Renal cortex interstitium (tissue), 11 donors: ENCODE measurements around the gene PTPRN2. TPM values are rescaled to one million over a fixed set of nuclear protein-coding genes. Genes with fewer than 3 reads are reported as not detected.
"Not testable (repeated sequence)": the region's sequence is repeated elsewhere in the genome, so short reads cannot be mapped to it uniquely, and the experiment has no call there.

Source experiments
- DNase-seq, 11 donors: peaks; one replicate each; pipeline ENCODE4 v3.0.0-alpha.2; 2013; ENCODE audit warnings: low read depth in 9 of 11, low spot score in 4 of 11; ENCODE audit errors: extremely low read depth in 1 of 11
- polyA plus RNA-seq, 3 donors: library from polyadenylated mRNA; unstranded; fragments of 120-200 nt; gene quantifications; one replicate each; pipeline ENCODE4 v1.2.1, GENCODE V29; 2013; ENCODE audit not compliant: insufficient read length in 3 of 3

The PTPRN2 gene
- polyA plus RNA-seq, 3 donors: 6.0 to 7.7 (median 7.2) TPM

- DNase-seq: no peak
Observed at GRCh38 chr7:158444501-158445420, 142.9 kb downstream of the PTPRN2 start.

- DNase-seq: no peak
Observed at GRCh38 chr7:158443688-158444483, 143.7 kb downstream of the PTPRN2 start.

DNA sequence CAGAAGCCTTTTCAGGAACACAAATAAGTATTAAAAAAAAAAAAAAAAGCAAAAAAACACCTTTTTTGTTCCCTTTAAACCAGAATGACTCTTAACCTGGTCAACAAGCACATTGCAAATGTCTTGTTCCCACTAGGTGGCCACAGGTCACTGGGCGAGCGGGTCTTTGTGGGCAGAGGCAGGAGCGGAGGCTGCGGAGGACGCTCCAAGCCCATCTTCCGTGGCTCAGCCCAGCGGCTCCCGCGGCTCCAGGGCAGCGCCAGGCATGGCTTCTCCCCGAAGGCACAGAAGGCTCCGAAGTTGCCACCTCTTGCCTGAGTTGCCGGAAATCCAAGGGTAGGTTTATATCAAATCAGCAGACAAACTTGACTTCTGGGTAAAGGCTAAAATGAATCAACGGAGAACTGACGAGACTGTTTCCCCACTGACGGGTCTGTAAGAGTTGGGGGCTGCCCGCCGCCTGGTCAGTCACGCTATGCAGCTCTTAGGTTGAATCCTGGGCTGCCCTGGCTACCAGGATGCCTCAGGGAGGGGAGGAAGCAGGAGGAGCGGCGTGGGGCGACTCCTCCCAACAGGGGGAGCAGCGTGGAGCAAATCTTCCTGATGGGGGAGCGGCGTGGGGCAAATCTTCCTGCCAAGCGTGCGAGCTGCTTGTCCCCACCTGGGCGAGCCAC lies 144.5 kb downstream of the PTPRN2 start:
- DNase-seq: no peak

GRCh38 chr7:158442260-158442659 lies 145.4 kb downstream of the PTPRN2 start:
- DNase-seq: no peak

DNA sequence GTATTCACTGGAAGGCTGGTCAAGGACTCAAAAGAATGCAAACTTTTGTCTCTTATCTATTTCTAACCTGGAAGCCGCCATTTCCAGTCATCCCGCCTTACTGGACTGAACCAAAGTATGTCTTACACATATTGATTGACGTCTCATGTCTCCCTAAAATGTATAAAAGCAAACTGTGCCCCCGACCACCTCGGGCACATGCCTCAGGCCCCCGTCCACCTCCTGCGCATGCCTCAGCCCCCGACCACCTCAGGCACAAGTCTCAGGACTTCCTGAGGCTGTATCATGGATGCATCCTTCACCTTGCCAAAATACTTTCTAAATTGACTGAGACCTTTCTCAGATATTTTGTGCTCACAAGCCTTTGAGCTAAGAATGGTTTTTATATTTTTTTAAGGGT lies 148.6 kb downstream of the PTPRN2 start:
- no peak for DNase-seq

DNA sequence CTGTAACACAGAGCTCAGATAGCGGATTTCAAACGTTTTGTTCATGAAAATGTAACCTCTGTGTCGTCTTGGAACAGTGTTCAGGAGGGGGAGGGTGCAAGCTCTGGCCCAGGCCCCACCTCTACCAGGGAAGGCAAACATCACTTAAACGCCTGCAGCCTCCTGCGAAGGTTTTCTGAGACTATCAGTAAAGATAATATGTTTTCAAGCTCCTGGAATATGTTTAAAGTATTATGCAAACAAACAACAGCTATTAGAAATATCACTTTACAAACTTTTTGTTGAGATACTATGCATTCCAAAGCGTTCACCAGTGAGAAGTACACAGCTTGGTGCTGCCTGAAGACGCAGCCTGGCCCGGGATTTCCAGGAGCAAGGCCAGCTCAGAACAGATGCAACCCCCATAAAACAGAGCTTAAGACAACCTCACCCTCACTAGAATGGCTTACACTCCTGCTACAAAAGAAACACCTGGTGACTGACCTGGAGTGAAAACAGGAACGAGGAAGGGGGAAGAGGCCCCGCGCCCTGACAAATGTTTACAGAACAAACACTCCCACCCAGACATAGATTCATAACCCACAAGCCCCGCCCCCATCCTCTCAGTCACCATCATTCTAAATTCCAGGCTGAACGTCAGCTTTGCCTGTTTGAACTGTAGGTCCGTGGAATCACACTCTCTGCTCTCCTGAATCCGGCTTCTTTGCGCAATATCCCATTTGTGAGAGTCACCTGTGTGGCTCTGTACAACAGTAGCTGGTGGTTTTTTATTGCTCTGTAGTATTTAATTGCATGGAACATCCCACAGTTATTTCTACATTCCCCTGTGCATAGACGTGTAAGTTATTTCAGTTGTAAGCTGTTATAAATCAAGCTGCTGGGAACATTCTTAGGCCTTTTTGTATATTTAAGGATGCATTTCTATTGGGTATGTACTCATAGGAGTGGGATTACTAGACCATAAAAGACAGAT lies 155.0 kb downstream of the PTPRN2 start:
- DNase-seq: peak in 6 of 11 donors; percentile 38 to 71 (median 53)

- no peak for DNase-seq
Observed at GRCh38 chr7:158431941-158432347, 155.7 kb downstream of the PTPRN2 start.

DNA sequence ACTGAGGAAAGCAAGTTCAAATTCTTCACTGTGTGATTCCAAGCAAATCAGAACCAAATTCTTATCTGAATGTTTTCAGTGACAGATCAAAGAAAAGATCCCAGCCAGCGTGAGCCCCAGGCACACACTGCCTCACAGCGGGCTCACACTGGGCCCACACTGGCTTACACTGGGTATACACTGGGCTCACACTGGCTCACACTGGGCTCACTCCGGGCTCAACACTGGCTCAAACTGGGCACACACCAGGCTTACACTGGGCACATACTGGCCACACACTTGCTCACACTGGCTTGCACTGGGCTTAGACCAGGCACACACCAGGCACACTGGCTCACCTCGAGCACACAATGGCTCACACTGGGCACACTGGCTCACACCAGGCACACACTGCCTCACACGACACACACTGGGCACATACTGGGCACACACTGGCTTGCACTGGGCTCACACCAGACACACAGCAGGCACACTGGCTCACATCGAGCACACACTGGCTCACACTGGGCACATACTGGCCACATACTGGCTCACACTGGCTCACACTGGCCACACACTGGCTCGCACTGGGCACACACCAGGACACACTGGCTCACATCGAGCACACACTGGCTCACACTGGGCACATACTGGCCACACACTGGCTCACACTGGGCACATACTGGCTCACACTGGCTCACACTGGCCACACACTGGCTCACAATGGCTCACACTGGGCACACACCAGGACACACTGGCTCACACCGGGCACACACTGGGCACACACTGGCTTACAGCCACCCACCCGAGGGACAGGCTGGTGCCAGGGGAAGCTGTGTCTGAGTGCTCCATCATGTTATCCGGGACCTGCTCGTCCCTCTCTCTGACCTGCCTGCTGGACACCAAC lies 156.3 kb downstream of the PTPRN2 start:
- no peak for DNase-seq

GRCh38 chr7:158430308-158431034 lies 157.2 kb downstream of the PTPRN2 start:
- no peak for DNase-seq

DNA sequence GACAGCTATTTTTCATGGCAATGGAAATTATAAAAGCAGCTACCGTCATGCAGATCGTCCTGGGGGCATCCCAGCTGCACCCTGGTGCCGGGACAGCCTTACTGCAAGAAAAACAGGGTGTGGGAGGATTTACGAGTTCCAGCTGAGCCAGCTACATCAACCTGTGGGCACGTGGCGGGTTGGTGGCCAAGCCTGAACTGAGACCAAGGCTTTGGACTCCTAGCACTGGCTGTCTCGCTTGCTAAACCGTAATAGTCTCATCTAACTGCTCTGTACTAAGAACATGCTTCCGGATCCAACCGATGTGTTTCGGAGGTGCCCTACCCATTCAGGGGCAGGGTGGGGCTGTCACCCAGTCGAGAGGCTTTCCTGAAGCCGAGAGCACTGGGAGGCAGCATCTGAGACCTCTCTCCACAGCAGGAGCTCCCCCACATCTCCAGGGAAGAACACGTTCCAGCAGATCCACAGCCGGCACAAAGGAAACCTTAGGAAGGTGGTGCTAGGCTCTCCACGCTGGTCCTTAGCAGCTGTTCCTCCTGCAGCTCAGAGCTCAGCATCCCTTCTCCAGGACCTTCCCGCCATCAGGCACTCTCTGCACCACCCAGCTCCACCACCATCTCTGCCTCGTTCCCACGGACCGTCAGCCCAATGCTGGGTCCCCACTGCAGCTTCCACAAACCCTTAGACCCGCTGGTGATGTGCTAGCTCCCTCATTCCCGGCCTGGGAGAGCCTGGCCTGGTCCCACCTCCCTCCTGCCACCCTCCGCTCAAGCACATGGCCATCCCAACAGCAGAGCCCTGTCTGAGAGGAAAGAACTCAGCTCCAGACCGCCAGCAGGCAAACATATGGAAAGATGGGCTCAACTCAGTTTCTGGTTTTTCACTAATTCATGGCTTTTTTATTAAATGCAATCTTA lies 158.5 kb downstream of the PTPRN2 start:
- no peak for DNase-seq

GRCh38 chr7:158428131-158428836 lies 159.3 kb downstream of the PTPRN2 start:
- DNase-seq: no peak

- not testable (repeated sequence) for DNase-seq
Observed at GRCh38 chr7:158425676-158426075, 161.9 kb downstream of the PTPRN2 start.

GRCh38 chr7:158424531-158424930 lies 163.1 kb downstream of the PTPRN2 start:
- no peak for DNase-seq

DNA sequence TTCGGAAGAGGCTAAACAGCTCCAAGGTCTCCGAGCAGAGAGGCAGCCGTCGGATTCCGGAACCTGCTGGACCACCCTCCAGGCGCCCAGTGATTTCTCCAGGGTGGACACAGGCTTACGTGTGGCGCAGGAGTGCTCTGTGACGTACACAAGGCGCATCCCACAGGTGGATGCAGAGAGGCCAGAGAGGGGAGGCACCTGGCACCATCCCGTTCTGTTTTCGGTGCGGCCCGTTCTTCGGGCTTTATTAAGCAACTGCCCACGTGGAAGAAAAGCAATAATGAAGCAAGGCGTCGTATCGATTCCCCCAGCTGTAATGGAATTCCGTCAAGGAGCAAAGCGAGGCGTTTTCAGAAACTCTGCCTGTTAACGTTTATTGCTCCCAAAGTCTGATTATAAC lies 163.6 kb downstream of the PTPRN2 start:
- no peak for DNase-seq

DNA sequence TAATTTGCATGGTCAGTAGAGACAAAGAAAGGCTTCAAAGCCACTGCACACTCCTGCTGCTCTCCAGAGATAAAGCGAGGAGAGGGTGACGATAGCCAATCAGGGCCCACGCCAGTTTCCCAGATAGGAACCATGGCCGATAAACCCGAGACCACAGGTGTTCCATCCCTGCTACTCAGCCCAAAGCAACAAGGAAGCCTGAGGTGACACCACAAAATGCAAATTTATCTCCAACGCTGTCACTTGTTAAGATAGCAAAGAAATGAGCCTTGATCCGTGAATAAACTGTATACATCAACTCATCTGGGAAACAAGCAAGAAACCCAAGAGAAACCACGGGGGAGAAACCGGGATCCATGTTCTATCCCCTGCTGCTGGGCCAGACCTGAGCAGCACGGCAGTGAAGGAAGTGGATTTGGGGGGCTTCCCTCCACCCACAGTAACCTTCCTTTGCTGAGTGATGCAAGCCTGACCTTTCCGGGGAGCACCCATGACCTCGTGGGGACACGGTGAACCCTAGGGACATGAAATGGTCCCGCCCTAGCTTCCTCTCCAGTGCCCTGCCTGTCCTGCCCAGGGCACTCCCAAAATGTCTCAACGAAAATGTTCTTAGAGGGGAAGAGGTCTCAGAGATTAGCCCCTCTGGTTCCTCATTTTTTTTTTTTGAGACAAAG lies 164.6 kb downstream of the PTPRN2 start:
- no peak for DNase-seq
